HEK293T (cell line): Measurements from ENCODE around the gene EPHA4.

ENCODE experiments used
- FOXK2 ChIP-seq: fragments of 450-650 bp; IDR thresholded peaks from 2 replicates; pipeline ENCODE4 v1.6.1; 2016; ENCODE audit warnings: mild to moderate bottlenecking
- NFRKB ChIP-seq: fragments of 450-650 bp; IDR thresholded peaks from 2 replicates; pipeline ENCODE4 v1.6.1; 2016; ENCODE audit warnings: mild to moderate bottlenecking, moderate library complexity
- TARDBP ChIP-seq: fragments of 450-650 bp; IDR thresholded peaks from 2 replicates; pipeline ENCODE4 v1.6.1; 2016
- TF ChIP-seq, protein P1 (sequence below): fragments of 450-650 bp; IDR thresholded peaks from 2 replicates; pipeline ENCODE4 v1.6.1; 2016

DNA sequence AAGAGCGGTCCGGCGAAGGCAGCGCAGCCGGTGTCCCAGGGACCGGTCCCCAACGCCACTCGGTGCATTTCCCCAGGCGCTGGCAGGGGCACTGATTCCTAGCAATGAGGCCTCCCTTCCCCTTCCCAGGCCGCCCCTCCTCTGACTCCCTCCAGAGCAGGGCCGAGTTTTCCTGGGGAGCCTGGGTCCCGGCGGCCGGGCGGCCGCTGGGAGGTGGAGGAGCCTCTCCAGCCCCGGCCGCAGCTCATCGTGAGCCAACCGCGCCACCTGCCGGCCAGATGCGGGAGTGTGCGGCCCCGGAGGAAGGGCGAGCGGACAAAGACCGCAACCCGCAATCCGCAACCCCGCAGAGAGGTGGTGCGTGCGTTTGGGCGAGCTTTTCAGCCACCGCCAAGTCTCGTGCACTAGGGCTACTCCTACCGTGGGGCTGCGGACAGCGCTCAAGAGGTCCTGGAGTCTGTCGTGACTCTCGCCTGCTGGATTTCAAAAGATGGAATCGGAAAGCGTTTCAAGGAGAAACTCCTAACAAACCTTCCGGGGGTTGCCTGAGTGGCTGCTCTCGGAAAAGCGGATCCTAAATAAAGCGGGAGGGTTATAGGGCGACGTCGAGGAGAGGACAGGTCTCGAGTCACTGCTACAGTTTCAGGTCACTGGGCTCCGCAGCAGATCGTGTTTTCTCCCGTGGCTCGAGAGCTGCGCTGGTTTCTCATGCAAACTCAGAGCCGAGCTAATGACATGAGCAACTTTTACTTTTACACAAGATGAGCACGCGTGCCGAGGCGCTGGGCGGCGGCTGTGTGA is 1.5 kb upstream of the EPHA4 start:
- TF ChIP-seq NFRKB: no peak
- no peak for TF ChIP-seq TARDBP
- no peak for TF ChIP-seq FOXK2
- TF ChIP-seq, protein P1, sequence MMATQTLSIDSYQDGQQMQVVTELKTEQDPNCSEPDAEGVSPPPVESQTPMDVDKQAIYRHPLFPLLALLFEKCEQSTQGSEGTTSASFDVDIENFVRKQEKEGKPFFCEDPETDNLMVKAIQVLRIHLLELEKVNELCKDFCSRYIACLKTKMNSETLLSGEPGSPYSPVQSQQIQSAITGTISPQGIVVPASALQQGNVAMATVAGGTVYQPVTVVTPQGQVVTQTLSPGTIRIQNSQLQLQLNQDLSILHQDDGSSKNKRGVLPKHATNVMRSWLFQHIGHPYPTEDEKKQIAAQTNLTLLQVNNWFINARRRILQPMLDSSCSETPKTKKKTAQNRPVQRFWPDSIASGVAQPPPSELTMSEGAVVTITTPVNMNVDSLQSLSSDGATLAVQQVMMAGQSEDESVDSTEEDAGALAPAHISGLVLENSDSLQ: no peak
